AG04450 (cell line): ENCODE data around the gene RPS19BP1. TPM values are rescaled to one million over a fixed set of nuclear protein-coding genes. Genes with fewer than 3 reads are reported as not detected.

Experiments
- CTCF ChIA-PET: fragments of 300-600, 350-600 bp; formaldehyde crosslinking; extraction: SDS; loops from one replicate; lab custom pipeline; 2022; ENCODE audit warnings: antibody characterized with exemption, inconsistent platforms; lab: Charles Lee
- POLR2A ChIA-PET: fragments of 350-600 bp; formaldehyde crosslinking; extraction: SDS; loops from one replicate; lab custom pipeline; 2021; ENCODE audit warnings: antibody characterized with exemption, inconsistent platforms; lab: Yijun Ruan, JAX
- DNase-seq: peaks from one replicate; pipeline ENCODE4 v3.0.0-alpha.2; 2011; ENCODE audit warnings: low read depth, low spot score
- H3K27ac ChIP-seq: one replicate; pipeline ENCODE4 v1.5.1; 2012; ENCODE audit warnings: low read depth, low read length, control low read depth
- H3K27me3 ChIP-seq: one replicate; pipeline ENCODE4 v1.6.0; 2012; ENCODE audit warnings: low read length; ENCODE audit not compliant: control insufficient read depth, insufficient read depth
- H3K4me3 ChIP-seq: 2 replicates; pipeline ENCODE4 v1.5.1; 2011; ENCODE audit warnings: mild to moderate bottlenecking, low read depth, low read length, control low read depth
- H3K9me3 ChIP-seq: 2 replicates; pipeline ENCODE4 v1.5.1; 2012; ENCODE audit warnings: low read length; ENCODE audit not compliant: control insufficient read depth, insufficient read depth
- polyA plus RNA-seq: library from polyadenylated mRNA; depleted of rRNA; stranded (reverse); fragments of >200 nt; gene quantifications from 2 replicates; pipeline ENCODE4 v1.2.3, GENCODE V29; 2011
- TF ChIP-seq, protein P1 (sequence below): IDR thresholded peaks from 2 replicates; pipeline ENCODE4 v1.5.1; 2011; ENCODE audit warnings: low read depth, low read length, control low read depth, inconsistent platforms

RPS19BP1 gene
- polyA plus RNA-seq, 1 experiment: 50.8 TPM

GRCh38 chr22:39568278-39568981 lies 35.9 kb upstream of the RPS19BP1 start:
- DNase-seq: no peak
- POLR2A ChIA-PET: no interaction called here
- CTCF ChIA-PET: no interaction called here
- H3K4me3 ChIP-seq: no peak overlapping the region
- H3K27me3 ChIP-seq: peaks cover 18% of the 10 kb centered on the region
- TF ChIP-seq, protein P1, sequence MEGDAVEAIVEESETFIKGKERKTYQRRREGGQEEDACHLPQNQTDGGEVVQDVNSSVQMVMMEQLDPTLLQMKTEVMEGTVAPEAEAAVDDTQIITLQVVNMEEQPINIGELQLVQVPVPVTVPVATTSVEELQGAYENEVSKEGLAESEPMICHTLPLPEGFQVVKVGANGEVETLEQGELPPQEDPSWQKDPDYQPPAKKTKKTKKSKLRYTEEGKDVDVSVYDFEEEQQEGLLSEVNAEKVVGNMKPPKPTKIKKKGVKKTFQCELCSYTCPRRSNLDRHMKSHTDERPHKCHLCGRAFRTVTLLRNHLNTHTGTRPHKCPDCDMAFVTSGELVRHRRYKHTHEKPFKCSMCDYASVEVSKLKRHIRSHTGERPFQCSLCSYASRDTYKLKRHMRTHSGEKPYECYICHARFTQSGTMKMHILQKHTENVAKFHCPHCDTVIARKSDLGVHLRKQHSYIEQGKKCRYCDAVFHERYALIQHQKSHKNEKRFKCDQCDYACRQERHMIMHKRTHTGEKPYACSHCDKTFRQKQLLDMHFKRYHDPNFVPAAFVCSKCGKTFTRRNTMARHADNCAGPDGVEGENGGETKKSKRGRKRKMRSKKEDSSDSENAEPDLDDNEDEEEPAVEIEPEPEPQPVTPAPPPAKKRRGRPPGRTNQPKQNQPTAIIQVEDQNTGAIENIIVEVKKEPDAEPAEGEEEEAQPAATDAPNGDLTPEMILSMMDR: no peak
- H3K27ac ChIP-seq: no peak overlapping the region
- H3K9me3 ChIP-seq: peaks cover 5% of the 10 kb centered on the region

DNA sequence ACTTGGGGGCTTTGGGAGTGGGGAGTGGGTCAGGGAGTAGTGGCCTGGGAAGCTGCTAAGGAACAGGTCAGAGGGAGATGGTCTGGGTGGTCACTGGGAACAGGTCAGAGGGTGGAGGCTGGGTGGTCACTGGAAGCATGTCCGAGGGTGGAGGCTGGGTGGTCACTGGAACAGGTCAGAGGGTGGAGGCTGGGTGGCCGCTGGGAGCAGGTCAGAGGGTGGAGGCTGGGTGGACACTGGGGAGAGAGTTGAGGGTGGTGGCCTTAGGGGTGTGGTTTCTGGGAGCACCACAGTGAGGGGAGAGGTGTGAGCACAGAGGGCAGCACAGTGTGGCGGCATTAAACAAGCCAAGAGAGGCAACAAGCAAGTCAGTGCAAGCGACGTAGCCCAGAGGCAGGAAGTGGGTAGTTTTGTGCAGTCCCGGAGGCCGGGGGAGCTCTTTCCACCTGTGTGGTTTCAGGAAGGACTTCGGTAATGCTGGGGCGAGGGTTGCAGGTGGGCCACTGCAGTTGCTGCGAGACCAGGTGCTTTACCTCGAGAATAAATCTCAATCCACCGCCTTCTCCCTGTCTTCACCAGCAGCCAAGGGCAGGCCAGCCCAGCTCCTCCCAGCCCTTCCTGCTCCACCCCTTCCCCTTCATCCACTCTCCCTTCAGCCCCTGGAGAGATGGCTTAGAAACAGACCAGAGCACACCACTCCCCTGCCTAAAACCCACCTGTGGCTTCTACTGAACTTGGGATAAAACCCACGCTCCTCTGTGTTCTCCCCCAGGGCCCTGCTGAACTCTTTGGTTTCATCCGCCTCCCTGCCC lies 34.8 kb upstream of the RPS19BP1 start:
- TF ChIP-seq, protein P1: no peak
- DNase-seq: no peak
- peaks cover 5% of the 10 kb centered on the region for H3K9me3 ChIP-seq
- ChIA-PET POLR2A (no interaction called here), CTCF (no interaction called here)
- H3K4me3 ChIP-seq: no peak overlapping the region
- no peak overlapping the region for H3K27ac ChIP-seq
- H3K27me3 ChIP-seq: peaks cover 18% of the 10 kb centered on the region

GRCh38 chr22:39565414-39565944 lies 32.9 kb upstream of the RPS19BP1 start:
- Histone ChIP-seq H3K27ac (no peak overlapping the region), H3K9me3 (peaks cover 5% of the 10 kb centered on the region), H3K4me3 (no peak overlapping the region), H3K27me3 (peaks cover 21% of the 10 kb centered on the region)
- ChIA-PET CTCF (interaction anchor here (0.8 kb wide), 1 partner anchor 471 kb away, joined by 3 read pairs; no protein-coding TSS in a partner anchor), POLR2A (no interaction called here)
- DNase-seq: no peak
- TF ChIP-seq, protein P1: no peak

DNA sequence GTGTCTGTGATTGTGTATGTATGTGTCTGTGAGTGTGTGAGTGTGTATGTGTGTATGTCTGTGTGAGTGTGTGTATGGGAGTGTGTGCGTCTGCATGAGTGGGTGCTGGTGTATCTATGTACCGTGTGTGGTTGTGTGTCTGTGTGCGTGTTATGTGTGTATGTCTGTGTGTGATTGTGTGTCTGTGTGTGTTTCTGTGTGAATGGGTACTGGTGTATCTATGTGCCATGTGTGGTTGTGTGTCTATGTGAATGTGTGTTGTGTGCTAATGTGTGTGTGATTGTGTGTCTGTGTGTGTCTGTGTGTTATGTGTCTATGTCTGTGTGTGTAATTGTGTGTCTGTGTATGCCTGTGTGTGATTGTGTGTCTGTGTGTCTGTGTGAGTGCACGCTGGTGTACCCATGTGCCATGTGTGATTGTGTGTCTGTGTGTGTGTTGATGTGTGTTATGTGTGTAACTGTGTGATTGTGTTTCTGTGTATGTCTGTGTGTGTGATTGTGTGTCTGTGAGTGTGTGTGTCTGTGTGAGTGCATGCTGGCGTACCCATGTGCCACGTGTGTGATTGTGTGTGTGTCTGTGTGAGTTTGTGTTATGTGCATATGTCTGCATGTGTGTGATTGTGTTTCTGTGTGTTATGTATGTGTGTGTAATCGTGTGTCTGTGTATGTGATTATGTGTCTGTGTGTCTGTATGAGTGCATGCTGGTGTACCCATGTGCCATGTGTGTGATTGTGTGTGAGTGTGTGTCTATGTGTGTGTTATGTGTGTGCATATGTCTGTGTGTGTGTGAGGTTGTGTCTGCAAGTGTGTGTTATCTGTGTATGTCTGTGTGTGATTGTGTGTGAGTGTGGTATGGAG lies 31.3 kb upstream of the RPS19BP1 start:
- H3K4me3 ChIP-seq: no peak overlapping the region
- no peak overlapping the region for H3K27ac ChIP-seq
- TF ChIP-seq, protein P1: no peak
- ChIA-PET POLR2A (no interaction called here), CTCF (no interaction called here)
- no peak for DNase-seq
- H3K9me3 ChIP-seq: peaks cover 2% of the 10 kb centered on the region; the same call in 1 of the 2 replicates
- peaks cover 34% of the 10 kb centered on the region for H3K27me3 ChIP-seq
